Gastroesophageal sphincter (tissue), 3 donors: ENCODE results near the gene BAHCC1.

ENCODE experiments used
- CTCF ChIP-seq, 4 experiments: fragments of 200-600 bp in 2 of 4; fragments of 450-650 bp in 2 of 4; sonication (generic) in 1 of 4; IDR thresholded peaks; one replicate each; pipeline ENCODE4 v1.5.1; 2017 to 2019; ENCODE audit warnings: antibody characterized with exemption in 4 of 4, mild to moderate bottlenecking in 2 of 4, moderate library complexity in 2 of 4
- EP300 ChIP-seq: sonication (generic); formaldehyde crosslinking; IDR thresholded peaks from one replicate; pipeline ENCODE4 v1.6.1; 2017; ENCODE audit warnings: antibody characterized with exemption, mild to moderate bottlenecking
- POLR2A ChIP-seq, 2 donors: fragments of 450-650 bp; IDR thresholded peaks; one replicate each; pipeline ENCODE4 v1.6.1; 2017; ENCODE audit warnings: antibody characterized with exemption in 2 of 2, mild to moderate bottlenecking in 2 of 2, moderate library complexity in 1 of 2

DNA sequence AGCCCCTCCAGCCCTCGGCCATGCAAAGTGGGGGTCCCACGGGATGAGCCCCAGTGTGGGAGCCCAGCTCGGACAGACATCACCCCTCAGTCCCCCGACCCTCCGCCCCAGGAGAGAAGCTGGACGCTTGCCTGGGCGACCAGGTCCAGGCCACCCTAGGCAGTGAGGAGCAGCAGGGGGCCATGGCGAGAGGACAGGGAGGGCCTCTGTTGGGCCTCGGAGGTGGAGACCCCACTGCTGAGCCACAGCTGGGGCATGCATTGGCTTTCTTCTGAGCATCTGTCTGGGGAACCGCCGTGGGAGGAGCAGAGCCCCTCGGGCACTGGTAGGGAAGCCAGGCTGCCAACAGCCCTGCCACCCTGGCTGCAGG, 104.3 kb downstream of the BAHCC1 start:
- TF ChIP-seq EP300 (no peak), CTCF (IDR thresholded peaks at IDR 0.05) (no peak), POLR2A (IDR thresholded peaks at IDR 0.05) (no peak)
